Endometrium (tissue), 2 donors: ENCODE measurements around the gene EVA1C.
"Not testable (repeated sequence)": the region's sequence is repeated elsewhere in the genome, so short reads cannot be mapped to it uniquely, and the experiment has no call there.

Source experiments
- FAIRE-seq: peaks from 2 replicates; lab custom pipeline; 2012; peaks lifted over from hg19 to GRCh38; lab: Jason Lieb, UNC
- donor health status: control.
- donor health status: control.

The EVA1C gene

DNA sequence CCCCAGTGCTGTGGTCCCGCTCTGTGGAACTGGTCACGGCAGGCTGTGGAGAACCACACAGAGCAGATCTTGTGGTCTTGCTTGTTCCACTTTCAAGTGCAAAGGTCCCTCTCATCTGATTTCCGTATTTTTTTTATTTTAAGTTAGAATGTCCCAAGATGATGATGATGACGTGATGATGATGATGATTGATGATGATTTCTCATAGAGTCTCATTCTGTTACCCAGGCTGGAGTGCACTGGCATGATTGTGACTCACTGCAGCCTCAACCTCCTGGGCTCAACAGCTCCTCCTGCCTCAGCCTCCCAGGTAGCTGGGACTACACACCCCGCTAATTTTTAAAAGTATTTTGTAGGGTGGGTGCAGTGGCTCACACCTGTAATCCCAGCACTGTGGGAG is 12.2 kb downstream of the EVA1C start:
- no peak for FAIRE-seq

DNA sequence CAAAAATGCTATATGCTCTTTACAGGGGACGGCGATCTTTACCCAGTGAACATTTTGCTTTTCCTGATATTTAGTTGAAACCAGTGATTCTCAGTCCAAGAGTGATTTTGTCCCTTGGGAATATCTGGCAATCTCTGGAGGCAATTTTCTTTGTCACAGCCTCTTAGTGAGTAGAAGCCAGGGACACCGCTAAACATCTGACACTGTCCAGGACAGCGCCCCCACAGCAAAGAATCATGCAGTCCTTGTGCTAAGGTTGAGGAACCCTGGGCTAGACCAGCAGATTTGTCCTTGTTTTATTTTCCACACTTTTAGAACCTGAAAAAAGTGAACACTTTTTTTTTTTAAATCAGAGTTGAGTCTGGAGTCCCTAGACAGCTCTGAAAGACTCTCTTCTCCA is 13.1 kb downstream of the EVA1C start:
- no peak for FAIRE-seq

DNA sequence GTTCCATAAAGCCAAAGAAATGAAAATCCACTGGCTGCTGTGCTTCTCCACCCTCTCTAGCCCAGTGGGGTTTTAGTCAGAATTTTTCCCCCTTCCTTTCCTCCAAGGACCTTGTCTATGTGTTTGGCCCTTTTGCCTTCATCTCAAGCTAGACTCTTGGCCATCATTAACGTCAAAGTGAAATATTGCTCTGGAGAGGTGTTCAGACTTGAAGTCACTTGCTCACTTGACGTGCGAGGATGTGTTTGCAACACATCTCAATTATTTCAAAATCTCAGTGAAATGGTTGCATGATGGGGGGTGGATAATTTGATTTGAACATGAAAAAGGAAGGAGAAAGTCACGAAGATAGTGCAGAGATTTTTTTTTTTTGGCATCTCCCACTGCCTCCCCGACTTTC is 13.6 kb downstream of the EVA1C start:
- FAIRE-seq, result no peak

DNA sequence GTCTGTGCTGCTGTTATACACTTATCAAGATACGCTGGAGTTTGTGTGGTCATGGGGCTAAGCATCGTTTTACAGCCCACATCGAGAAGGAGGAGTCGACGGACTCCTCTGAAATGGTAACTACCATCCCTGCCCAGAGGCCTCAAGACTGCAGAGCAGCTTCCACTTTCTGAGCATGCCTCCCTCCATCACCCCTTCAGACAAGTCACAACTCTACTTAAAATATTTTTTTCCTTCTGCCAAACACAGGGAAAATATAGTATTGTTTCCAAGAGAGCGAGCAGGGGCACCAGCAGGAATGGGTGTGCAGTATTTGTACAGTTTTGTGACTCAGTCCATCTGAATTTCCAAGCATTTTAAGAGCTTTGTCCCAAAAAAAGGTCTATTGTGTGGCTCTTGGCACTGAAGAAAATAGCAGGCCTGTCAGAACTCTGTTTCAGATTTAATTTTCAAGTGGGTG is 14.1 kb downstream of the EVA1C start:
- FAIRE-seq, result no peak

DNA sequence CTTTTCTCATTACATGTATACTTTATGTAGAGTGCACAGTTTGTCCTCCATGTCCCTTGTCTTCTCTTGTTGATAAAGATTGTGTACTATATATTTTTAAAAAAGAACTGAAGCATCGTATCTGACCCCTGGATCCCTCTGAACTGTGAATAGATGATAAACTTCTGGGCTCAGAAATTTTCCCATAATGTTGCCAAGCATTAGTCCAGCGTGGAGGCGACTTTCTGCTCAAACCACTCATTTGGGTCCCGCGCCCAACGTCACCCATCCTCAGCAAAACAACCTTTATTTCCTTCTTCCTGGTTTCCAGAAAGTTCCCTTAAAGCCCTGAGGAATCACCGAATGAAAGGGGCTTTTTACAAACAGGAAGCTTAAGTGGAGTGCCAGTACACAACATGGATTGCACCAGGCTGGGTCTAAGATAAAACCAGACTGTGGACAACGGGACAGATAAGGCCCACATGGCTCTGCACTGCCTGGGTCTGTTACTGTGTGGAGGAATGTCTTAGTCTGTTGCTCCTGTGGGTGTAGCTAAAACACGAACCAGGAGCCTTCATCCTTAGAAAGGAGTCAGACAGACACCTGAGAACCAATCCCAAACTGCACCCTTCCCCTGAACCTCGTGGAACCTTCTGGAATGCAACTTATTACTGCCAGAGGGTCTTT is 15.6 kb downstream of the EVA1C start:
- FAIRE-seq, result no peak

DNA sequence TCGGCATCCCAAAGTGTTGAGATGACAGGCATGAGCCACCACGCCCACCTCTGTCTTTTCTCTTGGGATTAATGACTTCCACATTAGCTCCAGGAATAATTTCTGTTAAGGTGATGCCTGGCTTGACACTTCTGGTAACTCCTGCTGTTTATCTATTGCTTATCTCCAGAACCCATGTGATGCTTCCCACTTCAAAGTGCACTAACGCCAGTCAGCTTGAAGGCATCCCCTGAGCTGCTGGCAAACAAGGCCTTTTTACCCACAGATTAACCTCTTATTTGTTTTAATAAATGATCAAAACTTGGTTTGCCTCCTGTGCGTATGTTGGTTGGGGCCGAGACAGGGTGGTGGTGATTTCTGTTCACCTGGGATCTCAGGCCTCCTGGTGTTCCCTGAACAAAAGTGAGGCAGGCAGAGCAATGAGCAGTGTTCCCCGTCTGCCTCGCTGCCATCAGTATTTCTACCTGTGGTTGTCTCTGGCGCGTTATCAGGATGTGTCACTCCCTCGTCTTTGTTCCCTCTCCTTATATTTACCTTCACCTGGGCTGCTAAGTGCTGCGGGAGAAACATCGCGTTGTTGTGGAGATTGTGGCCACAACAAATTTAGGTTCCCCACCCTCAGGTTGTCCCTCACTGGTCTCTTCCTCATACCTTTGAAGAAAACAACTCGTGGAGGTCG is 20.6 kb downstream of the EVA1C start:
- not testable (repeated sequence) for FAIRE-seq

DNA sequence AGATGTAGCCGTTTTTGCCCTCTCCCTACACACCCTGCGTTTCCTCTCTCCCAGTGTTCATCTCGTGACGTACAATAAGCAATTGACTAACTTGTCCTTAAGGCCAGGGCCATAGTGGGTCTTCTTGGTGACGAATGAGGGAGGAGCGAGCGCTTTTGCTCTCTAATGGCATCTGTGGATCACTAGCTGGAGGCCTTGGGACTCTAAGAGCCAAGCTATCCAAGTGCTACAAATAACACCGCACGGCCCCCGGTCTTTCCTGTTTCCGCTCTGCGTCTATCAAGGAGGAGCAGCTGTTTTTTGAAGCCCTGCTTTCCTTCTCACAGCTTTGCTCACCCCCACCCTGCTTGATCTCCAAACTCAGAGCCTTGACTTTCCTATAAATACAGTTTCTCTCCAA is 25.2 kb downstream of the EVA1C start:
- FAIRE-seq, result no peak

DNA sequence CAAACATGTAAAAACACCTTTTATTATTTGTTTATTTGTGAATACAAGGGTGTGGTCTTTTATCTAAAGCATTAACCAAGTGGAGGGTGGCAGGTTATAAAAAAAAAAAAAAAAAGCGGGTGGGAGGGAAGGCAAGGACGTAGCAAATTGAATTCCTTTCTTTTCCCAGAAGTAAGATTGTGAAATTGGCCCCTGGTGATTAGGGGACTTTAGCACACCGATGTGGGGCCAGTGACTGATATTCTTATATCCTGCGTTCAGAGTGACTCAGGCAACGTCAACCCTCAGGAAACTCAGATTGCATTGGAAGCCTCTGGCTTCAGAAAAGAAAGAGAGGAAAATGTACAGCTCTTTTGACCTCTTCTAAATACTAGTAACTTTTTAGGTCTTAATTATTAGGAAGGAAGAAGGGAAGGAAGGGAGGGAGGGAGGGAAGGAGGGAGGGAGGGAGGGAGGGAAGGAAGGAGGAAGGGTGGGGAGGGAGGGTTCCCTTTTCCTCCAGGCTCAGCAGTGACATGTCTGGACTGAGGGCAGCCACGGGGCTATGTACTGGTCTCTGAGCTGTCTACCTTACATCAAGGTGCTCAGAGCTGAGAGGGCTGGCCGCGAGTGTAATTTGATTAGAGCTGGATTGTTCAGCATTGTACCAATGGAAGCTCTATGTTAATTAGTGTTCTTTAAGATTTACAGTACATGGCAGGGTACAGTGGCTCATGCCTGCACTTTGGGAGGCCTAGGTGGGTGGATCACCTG is 30.2 kb downstream of the EVA1C start:
- FAIRE-seq, result no peak

DNA sequence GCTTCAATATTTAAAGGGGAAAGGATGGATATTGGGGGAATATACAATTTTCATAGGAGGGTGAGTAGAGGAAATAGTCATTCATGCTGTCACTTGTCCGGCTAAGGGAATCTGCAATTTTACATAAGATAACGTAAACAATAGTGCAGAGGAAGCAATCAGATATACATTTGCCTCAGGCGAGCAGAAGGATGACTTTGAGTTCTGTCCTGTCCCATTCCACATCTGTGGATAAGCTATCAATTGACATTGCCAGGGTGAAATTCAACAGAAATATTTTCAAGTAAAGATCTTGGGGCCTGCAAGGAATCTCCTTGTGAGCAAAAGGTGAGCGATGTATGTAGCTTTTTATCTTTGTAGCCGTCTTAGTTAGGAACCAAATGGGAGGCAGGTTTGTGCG is 32.6 kb downstream of the EVA1C start:
- no peak for FAIRE-seq

DNA sequence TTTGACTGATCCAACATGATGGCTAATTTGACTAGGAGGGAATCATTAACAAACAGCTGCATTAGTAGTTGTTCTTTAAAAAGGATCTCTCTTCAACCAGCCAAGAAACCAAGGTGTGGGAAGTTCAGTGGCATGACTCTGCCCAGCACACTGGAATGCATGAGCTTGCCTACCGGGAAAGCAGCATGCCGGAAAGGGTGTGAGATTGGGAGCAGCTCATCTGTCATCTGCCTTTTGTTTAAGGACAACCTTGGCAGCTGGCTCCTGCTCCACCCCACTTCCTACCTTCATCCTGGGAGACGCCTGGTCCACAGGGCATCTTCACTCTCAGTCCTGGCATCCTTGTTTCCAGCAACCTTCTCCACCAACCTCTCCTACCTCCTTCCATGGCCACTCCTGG is 33.9 kb downstream of the EVA1C start:
- not testable (repeated sequence) for FAIRE-seq

DNA sequence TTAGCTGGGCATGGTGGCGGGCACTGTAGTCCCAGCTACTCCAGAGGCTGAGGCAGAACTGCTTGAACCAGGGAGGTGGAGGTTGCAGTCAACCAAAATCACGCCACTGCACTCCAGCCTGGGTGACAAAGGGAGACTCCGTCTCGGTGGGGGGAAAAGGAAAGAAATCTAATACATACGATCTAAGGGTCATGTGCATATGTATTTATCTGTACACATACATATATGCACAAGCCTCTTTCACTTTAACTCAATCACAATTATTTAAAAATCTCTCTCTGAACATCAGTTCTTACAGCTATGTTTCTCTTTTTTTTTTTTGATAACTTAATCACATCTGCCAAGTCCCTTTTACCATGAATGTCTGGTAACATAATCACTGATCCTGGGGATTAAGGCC is 34.7 kb downstream of the EVA1C start:
- FAIRE-seq, result no peak

DNA sequence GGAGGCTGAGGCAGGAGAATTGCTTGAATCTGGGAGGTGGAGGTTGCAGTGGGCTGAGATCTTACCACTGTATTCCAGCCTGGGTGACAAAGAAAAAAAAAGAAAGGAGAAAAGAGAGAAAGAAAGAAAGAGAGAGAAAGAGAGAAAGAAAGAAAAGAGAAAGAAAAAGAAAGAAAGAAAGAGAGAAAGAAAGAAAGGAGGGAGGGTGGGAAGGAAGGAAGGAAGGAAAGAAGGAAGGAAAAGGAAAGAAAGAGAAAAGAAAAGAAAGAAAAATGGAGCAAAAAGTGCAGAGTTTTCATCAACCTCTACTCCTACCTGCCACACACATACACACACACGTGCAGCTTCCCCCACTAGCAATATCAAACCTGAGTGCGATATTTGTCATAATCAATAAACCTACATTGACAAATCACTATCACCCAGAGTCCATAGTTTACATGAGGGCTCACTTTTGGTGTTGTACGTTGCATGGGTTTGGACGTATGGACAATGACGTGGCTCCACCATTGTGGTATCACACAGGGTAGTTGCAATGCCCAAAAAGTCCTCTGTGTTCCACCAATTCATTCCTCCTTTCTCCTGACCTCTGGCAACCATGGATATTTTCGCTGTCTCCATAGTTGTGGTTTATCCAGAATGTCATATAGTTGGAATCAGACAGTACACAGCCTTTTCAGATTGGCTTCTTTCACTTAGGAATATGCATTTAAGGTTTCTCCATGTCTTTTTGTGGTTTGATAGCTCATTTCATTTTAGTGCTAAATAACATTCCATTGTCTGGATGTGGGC is 36.5 kb downstream of the EVA1C start:
- FAIRE-seq, result no peak

DNA sequence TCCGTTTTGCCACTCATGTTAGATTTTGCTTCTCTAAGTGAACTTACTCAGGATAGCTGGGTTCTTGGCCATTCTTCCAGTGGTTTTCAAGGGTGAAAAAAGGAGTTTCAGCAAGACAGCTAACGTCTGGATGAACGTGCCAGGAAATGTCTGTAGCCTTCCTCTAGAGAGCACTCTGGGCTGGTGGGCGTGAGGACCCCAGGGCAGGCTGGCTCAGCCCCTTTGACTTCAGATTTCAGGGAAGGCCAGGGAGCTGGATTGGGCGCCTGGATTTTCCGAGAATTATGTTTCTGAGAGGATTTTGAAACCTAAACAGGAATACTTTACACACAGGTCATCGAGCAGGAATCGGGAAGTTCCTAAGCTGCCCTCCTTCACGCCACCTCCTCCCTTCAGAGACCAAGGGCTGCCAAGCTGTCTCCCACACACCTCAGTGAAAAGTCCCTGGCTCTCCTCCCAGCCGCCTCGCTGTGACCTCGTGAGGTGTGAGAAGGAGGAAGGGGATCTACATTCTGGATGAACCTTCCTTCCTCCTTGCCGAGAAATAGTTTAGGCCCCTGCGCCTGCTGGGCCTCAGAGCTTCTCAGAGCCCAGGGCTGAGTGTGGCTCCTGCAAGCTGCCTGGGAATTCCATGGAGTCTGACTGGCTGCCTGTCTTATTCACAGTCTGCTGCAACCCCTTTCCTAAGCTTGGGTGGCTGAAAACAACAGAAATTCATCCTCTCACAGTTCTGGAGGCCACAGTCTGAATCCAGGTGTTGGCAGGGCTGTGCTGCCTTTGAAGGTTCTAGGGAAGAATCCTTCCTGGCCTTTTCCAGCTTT is 38.6 kb downstream of the EVA1C start:
- not testable (repeated sequence) for FAIRE-seq

DNA sequence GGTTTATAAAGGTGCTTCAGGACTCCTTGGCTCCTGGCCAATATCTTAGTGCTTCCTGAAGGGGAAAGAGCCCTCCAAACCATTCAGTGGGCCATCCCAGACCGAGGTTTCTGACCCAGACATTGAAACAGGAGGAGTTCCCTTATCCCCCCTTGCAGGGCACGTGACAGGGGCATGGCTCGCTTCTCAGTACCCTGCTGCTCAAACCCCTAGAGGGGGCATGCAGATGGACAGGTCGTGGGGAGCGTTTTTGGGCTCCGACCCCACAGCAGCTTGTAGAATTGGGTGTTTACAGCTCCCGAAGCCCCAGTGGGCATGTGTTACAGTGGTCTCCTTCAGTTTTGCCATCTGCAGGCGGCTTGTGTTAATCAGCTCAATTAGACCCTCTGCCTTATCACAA is 39.7 kb downstream of the EVA1C start:
- not testable (repeated sequence) for FAIRE-seq

DNA sequence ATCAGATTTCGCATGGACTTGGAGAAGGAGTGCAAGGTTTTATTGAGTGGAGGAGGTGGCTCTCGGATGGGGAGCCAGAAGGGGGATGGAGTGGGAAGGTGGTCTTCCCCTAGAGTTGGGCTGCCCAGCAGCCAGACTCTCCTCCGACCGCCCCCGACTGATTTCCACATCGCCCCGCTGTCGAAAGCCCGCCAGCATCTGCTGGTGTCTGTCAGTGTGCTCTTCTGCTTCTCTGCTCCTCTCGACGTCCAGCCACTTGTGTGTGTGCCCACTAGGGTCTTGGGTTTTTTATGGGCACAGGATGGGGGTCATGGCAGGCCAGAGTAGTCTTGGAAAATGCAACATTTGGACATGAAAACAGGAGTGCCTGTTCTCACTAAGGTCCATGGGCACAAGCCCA is 40.1 kb downstream of the EVA1C start:
- FAIRE-seq, result no peak

DNA sequence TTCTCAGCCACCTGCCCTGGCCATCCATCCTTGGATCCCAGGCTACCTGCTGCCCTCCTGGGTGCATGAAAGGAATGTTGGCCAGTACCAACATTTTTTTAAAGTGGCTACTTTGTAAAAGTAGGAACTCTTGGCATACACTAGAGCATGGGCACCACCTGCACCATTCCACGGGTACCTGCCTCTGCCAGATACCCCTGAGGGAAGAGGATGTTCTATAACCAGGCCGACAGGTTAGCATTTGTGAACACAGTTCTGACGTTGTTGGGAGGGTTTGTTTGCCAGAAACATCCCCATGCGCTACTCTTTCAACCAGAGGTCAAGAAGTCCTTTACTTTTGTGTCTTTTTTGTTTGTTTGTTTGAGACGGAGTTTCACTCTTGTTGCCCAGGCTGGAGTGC is 43.0 kb downstream of the EVA1C start:
- FAIRE-seq, result no peak

DNA sequence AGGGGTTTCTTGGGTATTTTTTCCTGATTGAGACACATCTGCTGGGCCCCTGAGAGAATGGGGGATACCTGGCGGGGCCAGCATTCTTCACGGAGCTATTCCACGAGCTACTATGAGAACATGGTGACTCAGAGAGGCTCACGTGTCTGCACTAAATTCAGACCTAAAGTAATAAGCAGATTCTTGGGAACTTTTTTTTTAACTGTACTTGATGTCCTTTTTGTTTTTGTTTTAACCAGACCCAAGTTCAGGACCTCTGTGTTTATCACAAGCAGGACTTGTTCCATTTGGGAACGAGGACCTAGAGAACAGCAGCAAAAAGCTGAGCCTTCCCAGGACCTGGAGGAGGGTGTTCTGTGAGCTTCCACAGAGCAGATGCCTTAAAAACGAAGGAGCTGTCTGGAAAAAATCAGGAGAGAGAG is 44.0 kb downstream of the EVA1C start:
- FAIRE-seq, result peak; percentile 96

DNA sequence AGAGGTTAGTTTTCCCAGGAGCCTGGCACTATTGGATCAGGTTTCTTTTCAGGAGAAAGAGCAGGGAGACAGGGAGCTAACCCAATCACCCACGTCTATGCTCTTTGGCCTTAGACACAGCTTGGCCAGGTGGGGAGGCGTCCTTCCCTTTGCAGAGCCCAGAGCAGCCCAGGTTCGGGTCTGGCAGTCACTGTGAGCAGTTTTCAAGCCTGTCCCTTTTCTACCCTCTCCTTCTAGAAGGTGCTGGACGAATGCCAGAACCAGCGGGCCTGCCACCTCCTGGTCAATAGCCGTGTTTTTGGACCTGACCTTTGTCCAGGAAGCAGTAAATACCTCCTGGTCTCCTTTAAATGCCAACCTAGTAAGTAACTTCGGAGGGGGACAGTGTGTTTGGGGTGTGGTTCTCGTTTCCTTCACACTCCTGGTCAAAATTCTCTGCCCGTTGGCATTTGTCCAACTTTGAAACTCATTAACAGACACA is 44.9 kb downstream of the EVA1C start:
- no peak for FAIRE-seq

DNA sequence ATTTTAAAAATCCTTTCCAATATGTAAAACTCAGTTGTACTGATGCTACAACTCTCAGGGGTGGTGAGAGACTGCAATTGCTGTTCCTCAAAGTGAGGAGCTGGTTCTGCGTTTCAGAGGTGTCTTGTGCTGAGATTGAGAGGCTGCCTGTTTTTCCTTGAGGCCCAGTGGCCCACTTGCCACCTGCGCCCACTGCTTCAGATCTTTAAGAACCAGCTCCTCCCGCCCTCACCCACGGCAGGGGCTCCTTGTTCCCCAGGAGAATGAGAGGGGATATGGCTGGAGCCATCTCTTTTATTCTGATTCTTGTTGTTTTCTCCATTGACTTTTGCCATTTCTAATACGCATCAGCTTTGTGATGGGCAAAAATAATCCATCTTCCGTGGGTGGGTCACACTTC is 45.5 kb downstream of the EVA1C start:
- FAIRE-seq, result no peak

DNA sequence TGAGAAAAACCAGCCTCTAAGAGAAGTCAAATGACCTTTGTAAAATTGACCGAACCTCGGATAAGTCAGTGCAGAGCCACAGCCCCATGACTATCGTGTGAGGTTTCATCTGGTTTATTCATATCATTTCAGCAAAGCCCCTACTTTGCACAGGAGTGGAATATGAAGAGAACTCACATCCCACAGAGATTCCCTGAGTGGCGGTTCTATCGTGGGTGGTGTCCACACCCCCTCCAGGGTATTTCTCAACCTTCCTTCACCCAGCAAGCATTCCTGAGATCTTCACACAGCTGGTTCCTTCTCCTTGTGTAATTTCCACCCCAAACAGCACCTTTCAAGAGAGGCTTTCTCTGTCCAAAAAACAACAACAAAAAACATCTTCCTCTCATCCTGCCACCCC is 47.5 kb downstream of the EVA1C start:
- no peak for FAIRE-seq

DNA sequence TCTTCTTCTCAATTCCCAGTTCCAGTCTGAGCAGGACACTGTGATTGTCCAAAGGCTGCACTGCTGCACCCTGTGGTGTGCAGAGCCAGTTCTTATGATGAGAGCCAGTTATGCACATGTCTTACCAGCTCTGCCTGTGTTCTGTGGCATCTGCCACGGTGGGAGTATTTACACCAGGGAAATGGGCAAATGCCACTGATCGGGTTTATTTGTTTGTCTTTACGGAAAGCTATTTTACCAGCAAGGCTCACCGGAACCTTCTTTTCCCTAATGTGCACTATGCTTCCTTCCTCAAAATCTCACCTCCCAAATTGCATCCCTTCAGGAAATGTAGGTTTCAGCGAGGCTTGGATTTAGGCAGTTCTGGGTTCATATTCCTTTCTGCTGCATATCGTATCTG is 49.0 kb downstream of the EVA1C start:
- no peak for FAIRE-seq
